ENCODE data around the gene ADAMTSL4.

DNA sequence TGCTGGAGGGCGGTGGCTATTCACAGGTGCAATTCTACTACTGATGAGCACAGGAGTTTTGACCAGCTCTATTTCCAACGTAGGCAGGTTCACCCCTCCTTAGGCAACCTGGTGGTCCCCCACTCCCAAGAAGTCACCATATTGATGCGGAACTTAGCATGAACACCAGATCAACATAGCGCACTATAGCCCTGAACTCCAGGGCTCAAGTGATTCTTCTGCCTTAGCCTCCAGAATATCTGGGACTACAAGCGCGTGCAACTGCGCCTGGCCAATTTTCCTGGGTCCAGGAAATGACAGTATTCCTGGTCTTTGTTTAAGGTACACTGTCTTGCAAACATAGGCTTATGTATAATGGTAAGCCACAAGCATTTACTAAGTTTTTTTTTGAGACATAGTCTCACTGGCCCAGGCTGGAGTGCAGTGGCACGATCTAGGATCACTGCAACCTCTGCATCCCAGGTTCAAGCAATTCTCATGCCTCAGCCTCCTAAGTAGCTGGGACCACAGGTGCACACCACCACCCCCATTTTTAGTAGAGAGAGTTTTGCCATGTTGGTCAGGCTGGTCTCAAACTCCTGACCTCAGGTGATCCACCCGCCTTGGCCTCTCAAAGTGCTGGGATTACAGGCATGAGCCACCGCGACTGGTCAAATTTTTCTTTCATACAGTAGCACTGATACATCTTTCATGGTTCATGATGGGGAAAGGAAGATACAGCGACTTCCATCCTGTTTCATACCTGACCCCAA is 17.6 kb downstream of the ADAMTSL4 start:
- no peak for TF ChIP-seq POLR2A (IDR thresholded peaks at IDR 0.05; ENCODE audit: borderline replicate concordance, extremely low read depth, insufficient read depth, insufficient read length)
- no peak for TF ChIP-seq EZH2 (IDR thresholded peaks at IDR 0.05)
- TF ChIP-seq CBX3 (IDR thresholded peaks at IDR 0.05; ENCODE audit: low read depth): no peak
